ENCODE results near the gene ZCCHC2.
A peak's percentile ranks its signal among the peaks of the same experiment; 100 is the strongest.

ZCCHC2 gene

GRCh38 chr18:62539284-62540165, 16.7 kb downstream of the ZCCHC2 start:
- no peak for DNase-seq

- no peak for DNase-seq
These were observed 20.2 kb downstream of the ZCCHC2 start for GRCh38 chr18:62543021-62543420.

- no peak for DNase-seq
These were observed 22.3 kb downstream of the ZCCHC2 start for GRCh38 chr18:62545098-62545497.

GRCh38 chr18:62549755-62550154, 26.9 kb downstream of the ZCCHC2 start:
- no peak for DNase-seq

- no peak for DNase-seq
These were observed 27.9 kb downstream of the ZCCHC2 start for GRCh38 chr18:62550746-62551145.

GRCh38 chr18:62551972-62552513, 29.2 kb downstream of the ZCCHC2 start:
- DNase-seq: no peak

GRCh38 chr18:62554061-62554815, 31.4 kb downstream of the ZCCHC2 start:
- DNase-seq: no peak

GRCh38 chr18:62555135-62555534, 32.3 kb downstream of the ZCCHC2 start:
- DNase-seq: no peak

GRCh38 chr18:62556397-62556796, 33.6 kb downstream of the ZCCHC2 start:
- DNase-seq: no peak

- no peak for DNase-seq
These were observed 35.3 kb downstream of the ZCCHC2 start for GRCh38 chr18:62558015-62558663.

- DNase-seq: no peak
These were observed 41.2 kb downstream of the ZCCHC2 start for GRCh38 chr18:62564044-62564443.

GRCh38 chr18:62566199-62566598, 43.4 kb downstream of the ZCCHC2 start:
- DNase-seq: no peak

GRCh38 chr18:62566818-62567217, 44.0 kb downstream of the ZCCHC2 start:
- no peak for DNase-seq

- no peak for DNase-seq
These were observed 46.3 kb downstream of the ZCCHC2 start for GRCh38 chr18:62569081-62569655.

- DNase-seq: no peak
These were observed 48.2 kb downstream of the ZCCHC2 start for GRCh38 chr18:62571037-62571436.

- no peak for DNase-seq
These were observed 48.8 kb downstream of the ZCCHC2 start for GRCh38 chr18:62571648-62572047.

GRCh38 chr18:62572456-62572855, 49.6 kb downstream of the ZCCHC2 start:
- no peak for DNase-seq

GRCh38 chr18:62574776-62575175, 52.0 kb downstream of the ZCCHC2 start:
- DNase-seq: no peak

- no peak for DNase-seq
These were observed 53.4 kb downstream of the ZCCHC2 start for GRCh38 chr18:62576271-62576670.

GRCh38 chr18:62576845-62577512, 54.2 kb downstream of the ZCCHC2 start:
- no peak for DNase-seq

GRCh38 chr18:62577765-62578164, 54.9 kb downstream of the ZCCHC2 start:
- DNase-seq: no peak

- DNase-seq: peak; percentile 11
These were observed 56.2 kb downstream of the ZCCHC2 start for GRCh38 chr18:62578980-62579511.

All from DMS79 treated with DMSO at 0.1 percent for 48 hours (cell line).